NOMO-1 (cell line): ENCODE data around the gene RPL7A.
A peak's percentile ranks its signal among the peaks of the same experiment; 100 is the strongest.

Source experiments
- DNase-seq, 2 experiments: peaks; one replicate each; lab custom pipeline; 2025; ENCODE audit not compliant: unreplicated experiment in 2 of 2; lab: John Stamatoyannopoulos, UW

RPL7A gene

DNA sequence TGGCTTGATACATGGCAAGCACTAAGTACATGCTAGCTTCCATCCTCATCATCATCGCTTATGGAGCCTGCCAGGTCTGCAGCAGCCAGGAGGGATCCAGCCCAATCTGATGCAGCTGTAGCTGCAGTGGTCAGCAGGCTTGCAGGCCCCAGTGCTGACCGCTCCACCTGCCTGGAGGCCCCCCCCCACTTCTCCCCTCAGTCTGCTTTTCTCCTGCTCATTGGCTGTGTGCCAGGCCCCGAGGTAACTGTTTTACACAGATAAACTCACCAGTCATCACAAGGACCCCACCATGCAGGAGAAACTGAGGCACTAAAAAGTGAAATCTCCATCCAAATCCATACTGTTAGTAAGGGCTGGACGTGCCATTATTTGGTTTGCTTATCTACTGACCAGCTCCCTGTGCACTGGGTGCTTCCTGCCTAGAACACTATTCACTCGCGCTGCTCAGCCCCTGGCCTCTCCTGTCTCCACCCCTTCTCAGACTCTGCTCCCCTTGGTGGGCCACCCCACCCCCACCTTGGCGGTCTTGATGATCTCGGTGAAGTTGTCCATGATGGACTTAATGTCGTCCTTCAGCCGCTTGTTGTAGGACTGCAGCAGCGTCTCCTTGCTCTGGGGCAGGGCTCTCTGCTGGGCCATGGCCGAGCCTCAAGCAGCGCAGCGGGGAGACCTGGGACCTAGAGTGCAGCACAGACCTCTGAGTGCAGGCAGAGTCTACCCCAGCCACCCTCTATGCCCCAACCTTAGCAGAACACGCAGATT, 1.8 kb upstream of the RPL7A start:
- DNase-seq, result no peak

DNA sequence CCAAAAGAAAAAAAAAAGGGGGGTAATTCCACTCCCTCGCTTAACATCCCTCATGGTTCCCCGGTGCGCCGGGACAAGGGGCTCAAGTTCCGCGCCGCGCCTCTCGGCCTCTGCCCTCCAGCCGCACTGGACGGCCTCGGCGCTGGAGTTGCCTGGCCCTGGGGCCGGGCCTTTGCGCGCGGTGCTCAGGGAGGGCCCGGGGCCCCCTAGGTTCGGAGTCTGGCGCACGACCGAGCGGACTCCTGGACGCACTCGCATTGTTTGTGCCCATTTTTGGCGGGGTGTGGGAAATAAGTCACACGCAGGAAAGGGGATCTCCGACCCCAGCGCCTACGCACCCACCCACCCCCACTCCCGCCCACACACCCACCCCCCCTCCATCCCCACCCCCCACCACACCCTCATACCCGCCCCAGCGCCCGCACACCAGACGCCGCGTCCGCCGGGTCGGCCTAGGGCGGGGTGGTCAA, 468 bp upstream of the RPL7A start:
- peak in 1 of 2 experiments; percentile 29 for DNase-seq

DNA sequence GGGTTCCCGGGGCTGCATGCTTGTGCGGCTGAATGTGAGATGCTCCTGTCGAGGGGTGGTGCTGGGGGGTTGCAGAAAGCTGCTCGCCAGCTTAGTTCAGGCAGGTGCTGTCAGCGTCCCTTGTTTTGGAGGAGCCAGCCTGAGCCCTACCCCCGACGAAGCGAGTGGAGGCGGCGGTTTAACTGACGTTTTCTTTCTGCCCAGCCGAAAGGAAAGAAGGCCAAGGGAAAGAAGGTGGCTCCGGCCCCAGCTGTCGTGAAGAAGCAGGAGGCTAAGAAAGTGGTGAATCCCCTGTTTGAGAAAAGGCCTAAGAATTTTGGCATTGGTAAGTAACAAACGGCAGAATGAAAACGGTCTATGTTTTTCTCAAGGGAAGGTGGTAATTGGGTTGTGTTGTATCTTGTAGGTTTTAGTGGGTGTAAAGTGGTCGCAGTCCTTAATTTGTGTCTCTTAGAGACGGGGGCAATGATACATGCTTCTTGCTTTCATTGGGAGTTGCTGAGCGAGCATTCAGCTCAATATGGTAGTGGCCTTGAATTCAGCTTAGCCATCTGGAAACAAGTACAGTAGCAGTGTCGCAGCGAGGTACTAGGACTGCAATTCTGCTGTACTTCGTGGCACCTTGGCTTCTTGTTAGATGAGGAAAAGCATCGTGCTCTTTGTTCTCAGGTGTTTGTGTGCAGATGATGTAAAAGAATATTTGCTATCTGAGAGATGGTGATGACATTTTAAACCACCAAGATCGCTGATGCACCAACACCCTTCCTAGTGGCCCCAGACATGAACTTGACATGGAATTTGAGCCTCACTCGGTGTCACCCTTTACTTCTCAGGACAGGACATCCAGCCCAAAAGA, 928 bp downstream of the RPL7A start:
- DNase-seq, result no peak

DNA sequence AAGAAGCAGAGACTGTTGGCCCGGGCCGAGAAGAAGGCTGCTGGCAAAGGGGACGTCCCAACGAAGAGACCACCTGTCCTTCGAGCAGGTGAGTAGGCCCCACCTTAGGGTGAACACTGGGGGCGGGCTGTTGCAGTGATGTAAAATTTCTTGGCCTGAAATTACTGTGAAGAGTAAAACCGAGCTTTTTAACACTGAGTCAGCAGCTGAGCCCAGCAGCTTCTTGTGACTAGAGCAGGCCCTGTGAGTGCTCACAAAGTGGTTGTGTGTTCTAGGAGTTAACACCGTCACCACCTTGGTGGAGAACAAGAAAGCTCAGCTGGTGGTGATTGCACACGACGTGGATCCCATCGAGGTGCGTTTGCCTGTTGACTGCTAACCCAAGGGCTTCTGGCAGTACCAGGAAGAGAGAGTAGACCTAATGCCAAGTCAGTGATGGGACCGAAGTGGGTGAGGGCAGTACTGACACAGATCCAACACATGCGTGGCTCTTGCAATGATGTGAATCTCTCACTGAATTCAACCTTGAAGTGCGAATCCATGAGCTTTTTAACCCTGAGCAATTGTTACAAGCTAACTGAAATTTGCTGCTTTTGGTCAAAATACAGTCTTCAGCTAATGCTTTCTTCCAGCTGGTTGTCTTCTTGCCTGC, 2.1 kb downstream of the RPL7A start:
- DNase-seq, result no peak

DNA sequence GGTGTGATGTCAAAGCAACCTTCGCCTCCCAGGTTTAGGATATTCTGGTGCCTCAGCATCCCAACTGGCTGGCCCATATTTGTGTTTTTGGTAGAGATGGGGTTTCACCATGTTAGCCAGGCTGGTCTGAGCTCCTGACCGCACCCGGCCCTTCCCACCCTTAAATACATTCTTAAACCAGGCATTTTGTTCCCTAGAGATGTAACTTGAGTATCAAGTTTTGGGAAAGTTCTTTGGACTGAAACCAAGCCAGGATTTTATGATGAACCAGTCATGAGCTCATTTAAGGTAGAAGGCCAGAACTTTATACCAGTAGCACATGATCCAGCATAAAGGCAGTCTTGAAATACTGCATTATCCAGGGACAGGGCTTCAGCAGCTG, 3.5 kb downstream of the RPL7A start:
- no peak for DNase-seq

DNA sequence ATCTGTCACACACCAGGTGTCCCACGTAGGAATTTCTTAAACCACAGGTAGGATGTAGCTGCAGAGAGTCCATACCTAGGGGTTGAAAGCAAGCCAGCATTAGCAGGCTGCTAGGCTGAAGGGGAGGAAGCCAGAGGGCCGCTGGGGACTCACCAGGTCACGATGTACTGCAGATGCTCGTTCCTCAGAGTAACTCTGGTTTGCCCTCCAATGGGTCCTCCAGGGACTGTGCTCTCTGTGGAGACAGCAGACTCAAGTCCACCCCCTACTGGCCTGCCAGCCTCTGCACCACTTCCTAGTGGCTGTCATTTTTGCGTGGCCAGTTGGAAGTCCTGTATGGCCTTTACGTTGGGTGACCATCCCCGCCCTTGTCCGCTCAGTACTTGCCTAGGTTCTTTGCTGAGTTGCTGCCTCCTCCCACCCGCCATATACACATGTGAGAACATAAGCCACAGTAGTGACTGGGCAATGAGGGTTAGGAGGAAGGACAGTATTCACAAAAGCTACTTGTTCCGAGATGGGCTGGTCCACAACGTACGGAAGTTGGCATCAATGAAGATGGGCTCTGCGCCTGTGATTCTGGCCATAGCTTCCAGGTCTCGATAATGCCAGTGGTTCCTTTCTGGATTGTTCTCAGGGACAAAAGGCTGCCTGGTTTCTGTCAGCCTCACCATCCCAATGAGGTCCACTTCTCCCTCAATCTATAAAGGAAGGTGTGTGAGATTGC, 4.1 kb downstream of the RPL7A start:
- DNase-seq, result peak; percentile 51 to 56

DNA sequence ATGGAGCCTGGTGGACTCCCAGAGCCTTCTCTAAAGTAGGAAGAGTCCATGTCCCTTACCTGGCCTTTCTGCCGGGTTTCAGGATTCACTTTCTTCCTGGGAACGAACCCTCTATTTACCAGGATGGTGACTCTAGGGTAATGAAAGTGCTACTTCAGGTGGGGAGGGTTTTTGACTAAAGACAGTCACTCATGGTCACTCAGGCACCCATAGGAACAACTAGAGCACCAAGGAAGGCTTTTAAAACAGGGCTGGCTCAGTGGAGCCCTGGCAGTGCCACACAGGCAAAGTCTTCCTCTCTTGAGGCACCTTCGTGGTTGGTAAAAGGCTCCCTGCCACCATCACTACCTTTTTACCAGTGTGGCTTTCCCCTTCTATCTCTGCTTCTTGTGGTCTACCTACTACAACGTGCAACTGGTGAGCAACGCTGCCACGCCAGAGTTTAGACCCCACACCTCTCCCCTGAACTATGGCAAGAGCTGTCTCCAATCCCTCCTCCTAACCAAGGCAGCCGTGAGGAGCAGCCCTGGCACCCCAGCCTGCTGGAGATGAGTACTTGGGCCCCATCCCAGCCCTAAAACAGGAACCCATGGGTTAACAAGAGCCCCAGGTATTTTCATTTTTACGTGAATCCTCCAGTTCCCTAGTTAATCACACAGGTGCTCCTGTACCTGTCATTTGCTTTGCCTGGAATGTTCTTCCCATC, 4.8 kb downstream of the RPL7A start:
- no peak for DNase-seq

DNA sequence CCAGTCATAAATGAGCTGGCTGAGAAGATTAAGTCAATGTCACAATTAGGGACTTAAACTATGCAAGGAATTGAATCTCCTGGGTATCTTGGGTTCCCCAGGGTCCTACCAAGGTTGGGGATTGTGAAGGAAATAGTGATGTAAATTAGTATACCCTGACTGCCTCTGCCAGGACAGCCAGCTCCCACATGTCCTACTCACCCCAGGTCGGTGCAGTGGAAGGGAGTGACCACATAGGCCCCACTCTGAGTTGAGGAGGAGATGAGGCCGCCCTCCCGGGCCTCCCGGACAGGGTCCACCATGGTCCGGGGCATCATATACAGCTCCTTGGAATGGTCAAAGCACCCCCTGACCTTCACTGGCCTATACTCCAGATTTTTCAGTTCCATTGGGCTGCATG, 5.5 kb downstream of the RPL7A start:
- DNase-seq, result no peak

DNA sequence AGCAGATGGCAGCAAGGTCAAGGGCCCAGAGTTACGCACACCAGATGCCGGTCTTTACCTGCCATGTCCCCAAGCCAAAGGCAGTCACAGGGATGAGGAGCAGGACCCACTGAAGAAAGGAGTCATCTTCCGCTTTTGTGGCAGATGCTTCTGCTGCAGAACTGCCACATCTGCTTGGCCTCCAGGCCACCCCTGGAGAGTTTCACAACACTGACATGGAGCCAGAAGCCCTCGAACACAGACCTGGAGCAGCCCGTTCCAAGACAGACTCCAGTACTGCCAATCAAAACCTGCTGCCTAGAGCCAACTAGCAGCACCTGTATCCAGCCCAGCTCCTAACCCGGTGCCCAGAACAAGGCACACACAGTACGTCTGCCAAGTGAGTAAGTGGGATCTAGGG, 6.7 kb downstream of the RPL7A start:
- DNase-seq, result peak; percentile 67 to 71

DNA sequence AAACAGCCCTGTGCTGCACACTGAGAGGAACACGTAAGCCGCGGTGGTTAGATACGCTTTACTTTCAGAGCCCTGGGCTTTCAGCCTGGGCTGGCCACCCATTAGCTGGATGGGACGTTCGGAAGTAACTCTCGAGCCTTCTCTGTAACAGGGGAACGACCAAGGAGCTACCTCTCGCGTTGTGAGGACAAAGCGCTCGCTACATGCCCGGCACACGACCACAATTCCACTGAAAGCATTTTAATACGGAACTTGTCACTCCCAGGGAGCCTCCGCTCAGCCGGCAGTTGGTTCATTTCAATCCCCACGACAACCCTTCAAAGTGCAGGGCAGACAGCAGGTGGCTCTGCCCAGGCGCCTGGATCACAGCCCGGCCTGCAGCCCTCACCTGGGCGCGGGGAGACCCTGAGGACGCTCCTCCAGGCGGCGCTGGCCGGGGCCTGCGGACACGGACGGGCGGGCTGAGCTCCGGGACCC, 7.9 kb downstream of the RPL7A start:
- DNase-seq, result peak in 1 of 2 experiments; percentile 54

DNA sequence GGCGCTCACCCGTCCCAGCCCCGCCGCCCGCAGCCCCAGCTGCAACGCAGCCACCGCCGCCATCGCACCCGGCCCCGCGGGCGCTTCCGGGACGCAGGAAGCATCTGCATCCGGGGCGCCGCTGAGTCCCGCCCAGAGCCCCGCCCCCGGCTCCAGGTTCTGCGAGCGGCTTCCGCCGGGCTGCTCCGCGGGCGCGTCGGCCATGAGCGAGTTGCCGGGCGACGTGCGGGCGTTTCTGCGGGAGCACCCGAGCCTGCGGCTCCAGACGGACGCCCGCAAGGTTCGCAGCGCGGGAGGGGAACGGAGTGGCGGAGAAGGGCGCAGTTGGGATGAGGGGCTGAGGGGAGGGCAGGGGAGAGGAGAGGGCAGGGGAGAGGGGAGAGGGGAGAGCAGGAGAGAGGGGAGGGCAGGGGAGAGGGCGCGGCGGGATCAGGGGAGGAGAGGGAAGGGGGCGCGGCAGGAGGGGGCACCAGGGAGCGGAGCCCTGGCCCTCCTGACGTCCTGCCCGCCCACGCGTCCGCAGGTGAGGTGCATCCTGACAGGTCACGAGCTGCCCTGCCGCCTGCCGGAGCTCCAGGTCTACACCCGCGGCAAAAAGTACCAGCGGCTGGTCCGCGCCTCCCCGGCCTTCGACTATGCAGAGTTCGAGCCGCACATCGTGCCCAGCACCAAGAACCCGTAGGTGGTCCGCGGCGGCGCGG, 8.5 kb downstream of the RPL7A start, which contains the start of the genes SURF1 and SURF2:
SURF1 (minus strand) TSS at position 97 of the 701 bp plus-strand sequence; CDS start at position 63, 34 bp downstream.
SURF2 (plus strand) TSS at position 160 of the 701 bp plus-strand sequence; CDS start at position 203, 43 bp downstream.
- DNase-seq, result peak; percentile 51 to 78

DNA sequence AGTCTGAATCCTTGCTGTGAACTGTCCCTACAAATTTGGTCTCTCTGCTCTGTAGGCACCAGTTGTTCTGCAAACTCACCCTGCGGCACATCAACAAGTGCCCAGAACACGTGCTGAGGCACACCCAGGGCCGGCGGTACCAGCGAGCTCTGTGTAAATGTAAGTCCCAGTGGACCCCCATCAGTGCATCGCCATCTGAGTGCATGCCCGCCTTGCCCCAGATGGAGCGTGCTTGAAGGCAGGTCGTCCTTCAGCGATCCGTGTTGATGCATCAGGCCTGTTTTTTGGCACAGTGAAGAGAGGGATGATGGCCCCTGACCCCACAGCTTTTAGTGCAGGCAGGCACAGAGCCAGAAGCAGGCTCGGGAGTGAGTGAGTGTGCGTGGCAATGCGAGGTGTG, 9.6 kb downstream of the RPL7A start:
- no peak for DNase-seq

DNA sequence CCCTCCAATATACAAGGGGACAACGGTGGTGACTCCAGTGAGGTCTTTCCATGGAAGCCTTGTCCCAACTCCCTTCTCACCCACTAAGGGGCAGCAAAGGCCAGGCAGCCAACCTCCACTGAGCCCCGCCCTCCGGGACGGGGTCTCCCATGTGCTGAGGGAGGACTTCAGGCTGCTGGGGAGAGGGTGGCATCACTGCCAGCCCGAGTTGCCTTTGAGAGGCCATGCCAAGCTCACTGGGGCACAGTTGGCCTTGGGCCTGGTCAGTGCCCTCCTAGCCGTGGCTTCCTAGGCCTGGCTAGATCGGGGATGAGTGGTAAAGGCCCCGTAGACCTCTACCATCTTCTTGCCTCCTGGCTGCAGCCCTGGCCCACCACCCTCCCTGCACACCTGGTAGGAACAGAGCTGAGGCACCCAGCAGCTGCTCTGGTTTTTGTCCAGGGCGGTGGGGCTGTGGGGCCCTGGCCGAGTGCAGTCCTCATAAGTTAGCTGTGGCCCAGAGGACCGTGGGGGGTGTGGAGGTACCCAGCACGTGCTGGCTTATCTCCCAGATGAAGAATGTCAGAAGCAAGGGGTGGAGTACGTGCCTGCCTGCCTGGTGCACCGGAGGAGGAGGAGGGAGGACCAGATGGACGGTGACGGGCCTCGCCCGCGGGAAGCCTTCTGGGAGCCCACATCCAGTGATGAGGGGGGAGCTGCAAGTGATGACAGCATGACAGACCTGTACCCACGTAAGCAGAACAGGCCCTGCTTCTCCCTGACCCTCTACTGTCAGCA, 11.6 kb downstream of the RPL7A start:
- no peak for DNase-seq

DNA sequence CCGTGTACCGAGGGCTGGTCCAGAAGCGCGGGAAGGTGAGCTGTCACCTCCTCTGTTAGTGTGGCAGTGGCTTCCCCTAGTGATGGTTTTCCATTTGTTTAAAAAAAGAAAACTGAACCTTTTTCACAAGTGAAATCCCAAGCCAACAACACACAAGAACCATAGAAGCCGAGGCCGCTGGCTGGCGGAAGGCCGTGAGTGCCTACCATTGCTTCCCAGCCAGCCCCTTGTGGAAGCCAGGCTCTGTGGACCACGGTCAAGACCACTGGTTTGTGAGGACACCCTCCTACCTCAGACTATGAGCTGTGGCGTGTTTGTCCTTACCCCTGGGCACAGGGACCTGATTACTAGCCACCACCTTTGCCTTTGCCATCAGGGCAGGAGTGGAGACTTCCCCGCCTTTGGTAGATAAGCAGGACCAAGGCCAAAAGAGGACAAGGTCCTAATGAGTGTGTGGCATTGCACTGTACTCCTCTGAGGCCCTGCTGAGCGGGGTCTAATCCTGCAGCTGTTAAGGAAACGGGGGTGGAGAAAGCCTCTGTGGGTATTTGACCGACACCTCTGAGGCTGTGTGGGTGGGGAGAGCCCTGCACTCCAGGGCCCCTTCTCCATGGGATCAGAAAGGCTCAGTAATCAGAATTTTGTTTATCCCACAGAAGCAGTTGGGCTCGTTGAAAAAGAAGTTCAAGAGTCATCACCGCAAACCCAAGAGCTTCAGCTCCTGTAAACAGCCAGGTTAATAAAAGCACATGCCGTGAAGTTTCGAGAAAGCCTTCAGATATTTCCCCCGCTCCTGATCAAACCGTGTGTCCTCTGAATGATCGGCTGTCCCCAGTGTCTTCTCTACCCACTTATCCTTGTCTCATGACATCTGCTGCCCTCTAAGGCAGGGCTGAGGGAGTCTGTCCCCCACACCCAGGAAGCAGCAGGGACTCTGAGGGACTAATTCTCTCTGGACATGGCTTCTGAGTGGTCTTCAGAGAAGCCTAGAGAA, 12.7 kb downstream of the RPL7A start:
- DNase-seq, result no peak

DNA sequence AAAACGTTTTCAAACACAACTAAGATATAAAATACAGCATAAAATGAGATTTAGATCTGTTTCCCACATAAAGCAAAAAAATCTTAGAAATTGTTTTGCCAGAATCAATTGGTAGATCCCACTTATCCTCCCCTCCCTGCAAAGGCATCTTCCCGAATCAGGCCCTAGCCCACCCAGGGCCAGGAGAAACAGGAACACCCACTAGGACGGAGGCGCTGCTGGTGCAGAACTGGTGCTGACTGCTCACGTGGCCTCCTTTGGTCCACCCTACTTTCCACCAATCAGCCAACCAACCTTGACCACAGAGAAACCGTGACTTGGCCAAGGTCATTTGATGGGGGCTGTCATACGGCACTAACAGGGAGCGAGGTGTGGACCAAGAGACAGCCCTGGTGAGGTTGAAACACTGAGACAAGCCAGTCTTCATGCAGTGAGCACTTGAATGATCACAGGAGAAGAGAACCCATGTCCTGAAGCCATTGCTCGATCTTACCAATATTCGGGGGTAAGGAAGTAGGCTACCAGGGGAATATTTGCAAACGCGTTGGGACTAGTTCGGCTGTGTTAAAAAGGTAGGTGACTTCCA, 13.6 kb downstream of the RPL7A start:
- DNase-seq, result no peak

DNA sequence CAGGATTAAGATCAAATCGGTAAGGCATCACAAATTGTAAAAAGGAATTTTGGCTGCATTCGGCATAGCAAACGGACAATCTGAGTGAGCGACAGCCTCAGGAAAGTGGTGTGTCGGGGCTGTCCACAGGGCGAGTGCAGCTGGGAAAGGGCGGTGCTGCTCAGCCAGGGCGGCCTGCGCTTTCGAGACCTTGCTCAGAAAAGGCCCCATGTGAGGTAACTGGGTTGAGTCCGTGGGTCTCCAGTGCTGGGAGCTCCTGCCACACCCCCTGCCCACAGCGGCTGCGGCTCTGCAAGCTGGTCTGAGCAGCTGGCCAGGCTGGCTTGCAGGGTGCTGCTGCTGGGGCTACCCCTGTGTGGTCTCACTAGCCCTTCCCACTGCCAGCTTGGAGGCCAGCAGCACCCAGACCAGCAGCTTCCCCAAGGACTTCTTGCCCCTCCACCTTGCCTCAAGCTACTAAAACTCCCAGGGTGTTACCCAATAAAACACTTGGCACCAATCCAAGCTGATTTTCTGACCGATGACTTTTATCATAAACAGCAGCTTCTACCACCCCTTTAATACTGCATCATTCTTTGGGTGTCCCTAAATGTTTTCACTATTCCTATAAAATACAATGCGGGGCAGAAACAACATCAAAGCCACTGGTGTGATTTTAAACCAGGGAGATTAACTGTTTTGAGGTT, 14.5 kb downstream of the RPL7A start:
- no peak for DNase-seq
